ENCODE measurements around the gene YPEL2. TPM values are rescaled to one million over a fixed set of nuclear protein-coding genes. Genes with fewer than 3 reads are reported as not detected.

YPEL2 gene
- total RNA-seq, 1 donor from 2014 or later = 6.4 TPM

GRCh38 chr17:59432657-59433056, 101.2 kb downstream of the YPEL2 start:
- no peak overlapping the region for H3K4me3 ChIP-seq (ENCODE audit: low read depth, low read length)
- no peak for DNase-seq (ENCODE audit: low read depth)
- TF ChIP-seq CTCF (conservative IDR thresholded peaks at IDR 0.05; ENCODE audit: low read depth, low read length) = no peak

- TF ChIP-seq CTCF (conservative IDR thresholded peaks at IDR 0.05; ENCODE audit: low read depth, low read length) = no peak
- no peak overlapping the region for H3K4me3 ChIP-seq (ENCODE audit: low read depth, low read length)
- DNase-seq (ENCODE audit: low read depth) = no peak
Measured at GRCh38 chr17:59433586-59433985, 102.1 kb downstream of the YPEL2 start.

- DNase-seq (ENCODE audit: low read depth) = no peak
- TF ChIP-seq CTCF (conservative IDR thresholded peaks at IDR 0.05; ENCODE audit: low read depth, low read length) = no peak
- H3K4me3 ChIP-seq (ENCODE audit: low read depth, low read length) = no peak overlapping the region
Measured at GRCh38 chr17:59434429-59434828, 103.0 kb downstream of the YPEL2 start.

- H3K4me3 ChIP-seq (ENCODE audit: low read depth, low read length) = no peak overlapping the region
- DNase-seq (ENCODE audit: low read depth) = peak; percentile 99
- no peak for TF ChIP-seq CTCF (conservative IDR thresholded peaks at IDR 0.05; ENCODE audit: low read depth, low read length)
Measured at GRCh38 chr17:59435238-59435637, 103.8 kb downstream of the YPEL2 start.

GRCh38 chr17:59436900-59437299, 105.4 kb downstream of the YPEL2 start:
- TF ChIP-seq CTCF (conservative IDR thresholded peaks at IDR 0.05; ENCODE audit: low read depth, low read length) = no peak
- DNase-seq (ENCODE audit: low read depth) = no peak
- H3K4me3 ChIP-seq (ENCODE audit: low read depth, low read length) = no peak overlapping the region

- TF ChIP-seq CTCF (conservative IDR thresholded peaks at IDR 0.05; ENCODE audit: low read depth, low read length) = no peak
- no peak overlapping the region for H3K4me3 ChIP-seq (ENCODE audit: low read depth, low read length)
- no peak for DNase-seq (ENCODE audit: low read depth)
Measured at GRCh38 chr17:59437791-59438281, 106.4 kb downstream of the YPEL2 start.

- H3K4me3 ChIP-seq (ENCODE audit: low read depth, low read length) = no peak overlapping the region
- DNase-seq (ENCODE audit: low read depth) = no peak
- TF ChIP-seq CTCF (conservative IDR thresholded peaks at IDR 0.05; ENCODE audit: low read depth, low read length) = no peak
Measured at GRCh38 chr17:59439262-59439661, 107.8 kb downstream of the YPEL2 start.

All from epithelial cell of proximal tubule (primary cell).